NCI-H524 (cell line): Measurements from ENCODE around the gene GGCT.
A peak's percentile ranks its signal among the peaks of the same experiment; 100 is the strongest.
"Not testable (repeated sequence)": the region's sequence is repeated elsewhere in the genome, so short reads cannot be mapped to it uniquely, and the experiment has no call there.

Experiments used
- DNase-seq, 2 experiments: peaks; one replicate each; lab custom pipeline; 2025; lab: John Stamatoyannopoulos, UW

The GGCT gene, protein sequence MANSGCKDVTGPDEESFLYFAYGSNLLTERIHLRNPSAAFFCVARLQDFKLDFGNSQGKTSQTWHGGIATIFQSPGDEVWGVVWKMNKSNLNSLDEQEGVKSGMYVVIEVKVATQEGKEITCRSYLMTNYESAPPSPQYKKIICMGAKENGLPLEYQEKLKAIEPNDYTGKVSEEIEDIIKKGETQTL

DNA sequence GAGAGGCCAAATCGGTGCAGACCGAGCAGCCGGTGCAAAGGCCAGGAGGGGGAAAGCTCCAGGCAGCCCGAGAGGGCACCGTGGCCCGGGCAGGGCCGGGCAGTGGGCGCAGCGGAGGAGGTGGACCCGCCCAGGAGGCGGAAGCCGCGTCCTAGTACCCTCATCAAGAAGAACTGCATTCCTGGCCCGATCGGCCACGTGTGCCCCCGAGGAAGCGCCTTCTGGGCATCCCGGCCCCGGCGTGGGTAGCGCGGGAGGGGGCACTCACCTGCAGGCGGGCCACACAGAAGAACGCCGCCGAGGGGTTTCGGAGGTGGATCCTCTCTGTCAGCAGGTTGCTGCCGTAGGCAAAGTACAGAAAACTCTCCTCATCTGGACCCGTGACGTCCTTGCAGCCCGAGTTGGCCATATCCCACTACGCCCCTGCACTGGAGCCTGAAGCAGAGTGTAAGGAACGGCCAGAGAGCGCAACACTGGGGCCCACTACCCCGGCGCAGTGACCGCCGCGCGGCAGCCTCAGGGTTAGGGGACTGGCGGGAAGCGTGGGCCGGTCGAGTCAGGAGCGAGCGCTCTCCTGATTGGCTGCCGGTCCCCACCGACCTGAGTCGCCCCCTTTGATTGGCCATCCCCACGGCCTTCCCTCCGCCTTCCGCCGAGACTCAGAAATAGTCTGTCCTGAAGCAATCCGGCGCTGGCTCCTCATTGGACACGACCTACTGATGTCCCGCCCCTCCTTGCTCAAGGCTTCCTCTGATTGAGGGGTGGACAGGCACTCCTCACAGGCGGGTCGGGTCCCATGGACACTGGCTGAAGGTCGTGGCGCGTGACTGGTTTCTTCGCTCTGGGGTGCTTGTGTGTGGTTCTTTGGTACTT, at the start of gene GGCT:
Gene GGCT, minus strand, starts transcription at position 529 of the 873 bp plus-strand sequence. Its CDS starts 120 bp downstream, at position 409.
- peak; percentile 93 to 97 for DNase-seq

DNA sequence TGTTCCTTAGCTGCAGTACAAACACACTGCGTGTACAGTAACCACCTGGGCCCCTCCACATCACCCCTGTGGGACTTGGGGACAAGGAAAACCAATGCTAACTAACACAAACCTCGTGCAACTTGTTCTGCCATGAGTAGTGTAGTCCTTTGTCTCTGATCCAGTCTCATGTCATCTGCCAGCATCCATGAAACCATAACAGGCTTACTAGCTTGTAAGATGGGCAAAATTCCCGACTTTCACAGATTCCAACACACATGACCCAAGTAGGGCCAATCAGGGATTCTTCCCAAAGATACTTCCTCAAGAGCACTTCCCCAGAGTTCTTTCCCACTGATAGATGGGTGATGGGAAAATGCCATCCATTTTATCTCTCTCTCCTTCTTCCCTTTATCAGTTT, 48.9 kb upstream of the GGCT start:
- no peak for DNase-seq

DNA sequence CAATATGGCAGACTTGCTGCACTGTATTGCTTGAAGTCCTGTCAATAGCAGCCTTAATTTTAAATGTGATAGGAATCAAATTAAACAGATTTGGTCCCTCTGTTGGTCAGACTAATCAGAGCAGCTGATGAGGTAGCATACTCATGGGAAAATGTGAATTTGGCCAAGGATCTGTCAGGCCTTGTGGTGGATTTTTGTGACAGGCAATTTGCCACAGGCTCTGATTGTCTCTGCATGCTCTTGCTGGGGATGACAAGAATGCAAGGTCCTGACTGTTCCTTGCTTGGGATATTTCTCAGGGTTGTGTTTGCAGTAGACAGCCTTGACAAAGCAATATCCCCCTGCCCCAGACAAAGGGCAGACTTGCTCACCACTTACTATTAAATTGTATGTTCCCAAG, 48.5 kb upstream of the GGCT start:
- no peak for DNase-seq

DNA sequence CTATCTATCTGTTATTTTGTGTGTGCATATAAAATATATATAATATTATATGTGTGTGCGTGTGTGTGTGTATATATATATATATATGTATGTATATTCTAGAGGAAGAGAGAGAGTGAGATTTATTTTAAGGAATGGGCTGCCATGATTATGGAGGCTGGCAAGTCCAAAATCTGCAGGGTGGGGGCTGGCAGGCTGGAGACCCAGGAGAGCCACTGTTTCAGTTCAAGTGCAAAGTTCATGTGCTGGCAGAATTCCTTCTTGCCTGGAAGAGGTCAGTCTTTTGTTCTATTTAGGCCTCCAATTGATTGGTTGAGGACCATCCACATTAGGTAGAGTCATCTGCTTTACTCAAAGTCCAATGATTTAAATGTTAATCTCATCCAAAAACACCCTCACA, 47.7 kb upstream of the GGCT start:
- DNase-seq, result no peak

DNA sequence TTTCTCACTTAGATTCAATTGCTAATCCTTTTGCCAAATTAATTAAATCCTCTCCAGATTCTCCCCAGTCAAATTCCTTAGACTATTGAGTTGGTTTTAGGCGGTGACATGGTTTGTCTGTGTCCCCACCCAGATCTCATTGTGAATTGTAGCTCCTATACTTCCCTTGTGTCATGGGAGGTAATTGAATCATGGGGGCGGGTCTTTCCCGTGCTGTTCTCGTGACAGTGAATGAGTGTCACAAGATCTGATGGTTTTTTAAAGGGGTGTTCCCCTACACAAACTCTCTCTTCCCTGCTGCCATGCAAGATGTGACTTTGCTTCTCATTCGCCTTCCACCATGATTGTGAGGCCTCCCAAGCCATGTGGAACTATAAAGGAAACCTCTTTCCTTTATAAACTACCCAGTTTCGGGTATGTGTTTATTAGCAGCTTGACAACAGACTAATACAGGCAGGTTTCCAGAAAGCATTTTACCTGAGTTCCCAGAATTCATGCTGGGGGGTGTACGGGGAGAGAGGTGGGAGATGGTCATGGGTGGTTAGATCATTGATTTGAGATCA, 45.4 kb upstream of the GGCT start:
- DNase-seq, result no peak

DNA sequence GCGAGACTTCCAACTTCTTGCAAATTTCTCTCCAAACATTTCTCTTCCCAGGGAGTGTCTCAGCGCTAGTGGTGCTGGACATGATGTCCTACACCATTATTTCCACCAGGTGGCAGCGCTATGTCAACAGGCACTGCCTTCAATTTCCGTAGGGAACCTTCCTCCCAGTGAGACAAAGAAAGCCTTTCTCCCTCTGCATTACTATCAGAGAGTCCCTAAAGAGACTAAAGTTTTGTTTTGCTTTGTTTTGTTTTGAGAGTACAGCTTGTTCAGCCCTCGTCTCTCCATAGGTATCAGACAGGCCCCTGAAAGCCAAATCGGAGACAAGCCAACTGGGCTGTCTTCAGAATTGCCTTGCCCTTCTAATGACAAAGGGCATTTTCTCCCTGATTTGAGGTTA, 44.2 kb upstream of the GGCT start:
- peak; percentile 19 to 75 for DNase-seq

DNA sequence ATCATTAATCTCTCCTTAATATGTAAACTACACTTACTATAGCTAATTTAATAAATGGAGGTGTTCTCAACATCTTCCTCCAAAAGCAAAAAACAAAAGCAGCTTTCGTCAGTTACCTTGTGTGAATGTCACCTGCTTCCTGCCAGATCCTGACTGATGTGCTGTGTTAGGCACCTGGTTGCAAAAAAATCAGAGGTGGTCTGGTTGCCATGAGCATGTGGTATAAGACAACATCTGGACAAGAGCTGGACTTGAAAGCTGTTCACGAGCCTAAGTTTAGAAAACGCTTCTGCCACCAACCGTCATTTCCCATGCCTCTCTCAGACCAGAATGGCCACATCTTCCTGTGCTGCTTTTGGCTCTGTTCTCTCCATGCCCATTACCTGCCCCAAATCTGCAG, 42.0 kb upstream of the GGCT start:
- no peak for DNase-seq

DNA sequence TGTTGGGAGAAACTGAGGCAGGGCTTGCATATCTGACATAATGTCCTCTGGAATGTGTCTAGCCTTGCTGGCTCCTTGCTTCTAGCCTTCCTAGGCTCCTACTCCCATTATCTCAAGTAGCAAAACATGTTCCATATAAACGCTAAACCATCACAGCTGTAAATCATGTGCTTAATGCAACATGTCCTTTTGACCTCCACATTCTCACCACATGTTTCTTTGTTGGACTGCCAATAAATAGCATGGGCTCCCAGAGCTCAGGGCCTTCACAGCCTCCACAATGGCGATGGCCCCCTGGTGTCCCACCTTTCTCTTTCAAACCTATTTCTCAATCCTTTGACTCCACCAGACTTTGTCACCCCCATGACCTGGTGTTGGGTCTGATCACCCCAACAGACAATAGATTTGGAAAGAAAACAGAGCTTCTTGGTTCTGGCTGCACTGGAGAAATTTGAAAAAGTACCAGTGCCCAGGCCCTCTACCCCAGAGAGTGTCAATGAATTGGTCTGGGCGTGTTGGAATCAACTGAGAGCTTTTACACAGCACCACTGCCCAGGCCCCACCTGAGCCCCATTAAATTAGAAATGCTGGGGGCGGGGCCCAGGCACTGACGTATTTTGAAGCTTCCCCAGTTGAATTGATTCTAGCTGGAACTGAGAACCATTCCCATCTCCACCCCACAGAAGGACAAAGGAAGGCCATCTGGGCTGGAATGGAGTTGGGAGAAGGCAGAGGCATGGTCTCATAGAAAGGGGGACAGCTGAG, 41.3 kb upstream of the GGCT start:
- DNase-seq, result no peak

DNA sequence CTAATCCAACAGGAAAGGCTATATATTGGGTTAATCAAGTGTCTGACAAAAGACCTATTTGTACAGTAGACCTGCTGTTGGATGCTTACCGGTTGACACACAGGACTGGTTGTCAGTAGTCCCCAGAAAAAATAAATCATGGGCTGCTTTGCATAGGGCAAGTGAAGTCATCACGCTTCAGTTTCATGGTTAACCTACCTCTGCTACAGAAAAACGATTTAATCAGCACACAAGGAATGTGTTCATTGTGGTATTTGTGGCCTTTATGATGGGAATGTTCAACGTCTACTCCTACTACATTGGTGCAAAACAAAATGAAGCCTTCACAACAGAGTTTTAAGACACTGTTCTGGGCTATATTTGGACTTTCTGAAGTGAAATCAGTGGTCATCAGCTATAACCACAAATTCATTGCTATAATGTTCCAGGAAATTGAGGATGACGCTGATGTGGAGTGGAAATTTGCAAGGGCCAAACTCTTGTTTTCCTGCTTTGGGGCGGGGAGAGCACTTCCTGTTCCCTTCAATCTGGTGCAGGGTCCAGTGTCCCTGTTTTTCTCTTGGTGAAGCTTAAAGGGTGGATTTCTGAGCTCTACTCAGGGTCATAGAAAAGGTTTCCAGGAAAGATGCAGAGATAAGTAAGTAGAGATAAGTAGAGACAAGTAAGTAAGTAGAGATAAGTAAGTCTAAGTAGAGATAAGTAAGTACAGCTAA, 39.3 kb upstream of the GGCT start:
- DNase-seq, result no peak

DNA sequence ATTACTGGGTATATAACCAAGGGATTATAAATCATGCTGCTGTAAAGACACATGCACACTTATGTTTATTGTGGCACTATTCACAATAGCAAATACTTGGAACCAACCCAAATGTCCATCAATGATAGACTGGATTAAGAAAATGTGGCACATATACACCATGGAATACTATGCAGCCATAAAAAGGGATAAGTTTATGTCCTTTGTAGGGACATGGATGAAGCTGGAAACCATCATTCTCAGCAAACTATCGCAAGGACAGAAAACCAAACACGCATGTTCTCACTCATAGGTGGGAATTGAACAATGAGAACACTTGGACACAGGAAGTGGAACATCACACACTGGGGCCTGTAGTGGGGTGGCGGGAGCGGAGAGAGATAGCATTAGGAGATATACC, 38.5 kb upstream of the GGCT start:
- DNase-seq, result not testable (repeated sequence)

DNA sequence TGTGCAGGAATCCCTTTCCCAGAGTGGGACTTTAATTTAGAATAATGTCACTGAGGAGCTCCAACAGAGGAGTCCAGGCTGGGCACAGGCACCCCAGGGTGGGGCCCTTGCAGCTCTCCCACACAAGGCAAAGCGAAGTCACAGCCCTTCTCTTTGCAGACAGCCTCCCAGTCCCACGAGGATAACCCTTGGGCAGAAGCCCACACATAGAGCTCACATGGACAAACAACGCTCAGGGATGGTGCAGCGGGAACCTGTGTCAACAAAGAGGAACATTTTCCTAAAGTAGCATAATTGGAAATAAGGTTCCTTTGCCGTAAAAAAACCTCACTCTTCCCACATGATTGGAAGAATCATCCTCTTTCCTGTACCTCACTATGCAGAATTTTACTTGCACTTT, 29.3 kb upstream of the GGCT start:
- DNase-seq, result no peak

DNA sequence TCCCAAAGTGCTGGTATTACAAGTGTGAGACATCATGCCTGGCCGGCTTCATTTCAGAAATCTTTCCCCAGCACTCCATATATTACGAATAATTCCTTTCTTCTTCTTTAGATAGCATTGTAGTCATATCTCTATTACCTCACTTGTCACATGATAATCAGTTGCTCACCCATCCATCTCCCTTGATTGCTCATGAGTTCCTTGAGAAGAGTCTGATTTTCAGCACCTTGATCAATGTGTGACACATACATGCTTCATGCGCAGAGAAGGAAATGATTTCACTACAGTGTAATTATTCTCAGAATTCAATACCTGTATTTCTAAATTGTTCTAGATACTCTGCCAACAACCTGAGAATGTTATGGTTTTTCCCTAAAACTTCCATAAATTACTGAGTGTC, 26.7 kb upstream of the GGCT start:
- no peak for DNase-seq

DNA sequence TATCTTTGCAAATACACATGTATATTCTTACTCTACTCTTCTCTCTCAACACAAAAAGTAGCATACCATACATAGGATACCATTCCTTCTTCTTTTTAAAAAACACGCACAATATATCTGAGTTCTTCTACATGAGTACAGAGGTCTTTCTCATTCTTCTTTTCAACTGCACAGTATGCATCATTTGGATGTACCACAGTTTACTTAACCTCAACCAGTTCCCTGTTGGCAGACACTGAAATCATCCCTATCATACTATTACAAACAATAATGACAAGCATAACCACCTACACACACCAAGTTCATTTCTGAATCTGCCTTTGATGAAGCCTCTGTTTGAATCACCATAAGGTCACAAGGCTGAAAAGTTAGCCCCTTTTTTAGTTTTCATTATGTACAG, 25.7 kb upstream of the GGCT start:
- no peak for DNase-seq

DNA sequence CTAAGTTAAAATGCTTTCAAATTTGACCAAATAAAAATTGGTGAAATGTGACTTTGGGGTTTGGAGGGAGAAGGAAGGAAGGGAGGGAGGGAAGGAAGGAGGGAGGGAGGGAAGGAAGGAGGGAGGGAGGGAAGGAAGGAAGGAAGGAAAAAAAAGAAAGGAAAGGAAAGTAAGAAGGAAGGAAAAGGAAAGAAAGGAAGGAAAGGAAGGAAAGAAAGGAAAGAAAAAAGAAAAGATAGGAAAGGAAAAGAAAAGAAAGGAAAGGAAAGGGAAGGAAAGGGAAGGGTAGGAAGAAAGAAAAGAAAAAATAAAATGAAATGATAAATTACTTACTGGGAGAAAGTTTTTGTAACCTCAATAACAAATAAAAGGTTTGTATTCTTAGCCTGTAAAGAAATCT, 24.1 kb upstream of the GGCT start:
- DNase-seq, result no peak

DNA sequence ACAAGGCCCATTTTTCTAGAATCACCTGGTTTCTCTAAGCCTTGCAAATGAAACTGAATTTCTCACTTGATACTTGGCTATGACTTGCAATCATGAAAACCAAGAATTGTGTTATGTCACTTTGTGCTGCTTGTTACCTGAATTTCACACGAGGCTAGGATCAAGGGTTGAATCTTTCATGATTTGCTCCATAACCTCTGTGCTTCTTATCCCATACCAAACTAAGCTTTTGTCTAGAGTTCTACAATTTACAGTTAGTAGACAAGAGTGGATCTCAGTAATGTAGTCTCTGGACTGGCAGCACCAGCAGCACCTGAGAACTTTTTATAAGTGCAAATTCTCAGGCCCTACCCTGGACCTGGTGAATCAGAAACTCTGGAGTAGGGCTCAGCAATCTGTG, 22.7 kb upstream of the GGCT start:
- not testable (repeated sequence) for DNase-seq

DNA sequence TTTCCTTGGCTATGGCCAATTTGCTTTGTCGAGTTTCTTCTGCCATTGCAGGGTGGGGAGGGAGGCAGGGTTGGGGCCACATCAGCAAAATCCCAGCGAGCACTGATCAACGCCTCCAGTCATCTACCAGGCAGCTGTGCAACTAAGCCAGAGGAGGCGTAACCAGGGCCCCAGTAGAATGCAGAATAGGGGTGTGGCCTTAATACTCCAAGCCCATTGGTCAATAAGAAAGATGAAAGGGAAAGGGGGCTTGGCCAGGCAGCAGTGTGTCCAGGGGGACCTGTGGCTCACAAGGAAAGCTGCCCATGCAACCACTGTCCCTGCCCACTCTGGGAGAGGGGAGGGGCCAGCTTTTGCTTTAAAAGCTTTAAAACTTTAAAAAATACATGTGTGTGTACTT, 21.5 kb upstream of the GGCT start:
- DNase-seq, result no peak

DNA sequence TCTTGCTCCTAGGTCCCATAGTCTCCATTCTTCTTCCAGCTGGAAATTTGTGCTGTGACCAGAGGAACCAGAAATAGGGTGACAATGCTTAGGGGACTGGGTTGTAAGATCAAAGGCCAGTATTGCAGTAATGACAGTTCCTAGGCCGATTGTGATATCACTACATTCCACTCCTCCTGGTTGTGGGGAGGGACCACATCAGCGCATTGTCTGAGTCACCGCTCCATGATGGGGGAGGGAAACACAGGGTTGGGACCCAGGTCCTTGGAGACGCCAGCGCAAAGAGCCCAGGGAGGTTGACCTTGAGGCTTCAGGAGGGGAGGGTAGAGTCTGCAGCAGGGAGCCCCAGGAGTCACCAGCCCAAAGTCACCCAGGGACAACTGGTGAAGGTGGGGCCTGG, 20.8 kb upstream of the GGCT start:
- DNase-seq, result no peak

DNA sequence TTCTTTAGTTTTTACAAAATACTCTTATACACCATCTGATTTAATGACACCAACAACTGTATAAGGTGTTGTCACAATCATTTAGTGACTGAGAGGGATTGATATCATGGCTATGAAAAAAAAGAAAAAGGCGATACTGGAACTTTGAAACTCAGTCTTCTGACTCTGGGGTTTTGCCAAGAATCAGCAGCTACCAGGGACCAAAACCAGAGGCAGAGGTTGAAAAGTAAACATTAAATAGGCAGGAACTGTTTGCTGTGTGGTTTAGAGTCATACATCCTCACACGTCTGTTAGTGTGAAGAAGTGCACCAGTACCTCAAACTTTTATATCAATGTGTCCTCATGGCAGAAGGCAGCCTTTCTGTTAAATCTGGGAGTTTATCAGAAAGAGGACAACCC, 19.9 kb upstream of the GGCT start:
- no peak for DNase-seq

DNA sequence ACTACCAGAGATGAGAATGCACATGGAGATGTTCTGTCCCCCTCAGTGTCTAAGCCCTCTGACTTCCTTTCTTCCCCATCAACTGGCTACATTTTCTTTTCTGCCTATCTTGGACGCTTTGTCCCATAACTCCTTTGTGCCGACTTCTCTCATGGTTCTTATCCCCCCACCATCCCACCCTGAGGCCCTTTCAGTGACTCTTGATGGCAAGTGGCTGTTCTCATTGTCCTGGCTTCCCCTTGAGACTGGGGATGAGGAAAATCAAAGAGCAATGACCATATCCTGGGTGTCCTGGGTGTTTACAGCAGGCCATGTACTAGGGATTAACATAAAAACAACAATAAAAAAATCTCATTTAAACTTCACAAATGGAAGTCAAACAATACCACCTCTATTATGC, 18.8 kb upstream of the GGCT start:
- no peak for DNase-seq

DNA sequence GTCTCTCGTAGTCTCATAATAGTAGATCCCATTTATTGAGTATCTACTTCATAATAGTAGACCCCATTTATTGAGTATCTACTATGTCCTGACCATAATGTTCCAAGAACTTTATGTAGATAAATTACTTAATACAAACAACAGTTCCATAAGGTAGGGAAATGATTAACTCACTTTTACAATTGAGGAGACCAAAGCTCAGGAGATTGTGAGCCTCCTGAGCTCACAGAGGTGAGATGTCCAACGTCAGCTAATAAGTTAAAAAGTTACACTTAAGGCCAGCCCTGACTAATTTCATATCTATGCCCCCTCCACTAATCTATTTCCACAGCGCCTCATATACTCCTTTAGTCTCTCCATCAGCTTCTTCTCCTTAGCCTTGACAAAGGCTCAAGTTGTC, 17.5 kb upstream of the GGCT start:
- DNase-seq, result no peak

DNA sequence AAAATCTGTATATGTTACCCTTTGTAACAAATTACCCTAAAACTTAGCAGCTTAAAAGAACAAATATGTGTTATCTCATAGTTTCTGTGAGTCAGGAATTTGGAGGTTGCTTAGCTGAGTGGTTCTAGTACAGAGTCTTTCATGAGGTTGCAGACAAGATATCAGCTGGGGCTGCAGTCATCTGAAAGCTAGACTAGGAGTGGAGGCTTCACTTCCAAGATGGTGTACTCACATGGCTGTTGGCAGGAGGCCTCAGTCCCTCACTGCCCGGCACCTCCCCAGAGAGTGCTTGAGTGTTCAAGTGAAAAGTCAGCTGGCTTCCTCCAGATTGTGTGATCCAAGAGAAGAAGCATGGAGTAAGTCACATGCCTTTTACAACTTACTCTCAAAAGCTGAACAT, 16.9 kb upstream of the GGCT start:
- no peak for DNase-seq

DNA sequence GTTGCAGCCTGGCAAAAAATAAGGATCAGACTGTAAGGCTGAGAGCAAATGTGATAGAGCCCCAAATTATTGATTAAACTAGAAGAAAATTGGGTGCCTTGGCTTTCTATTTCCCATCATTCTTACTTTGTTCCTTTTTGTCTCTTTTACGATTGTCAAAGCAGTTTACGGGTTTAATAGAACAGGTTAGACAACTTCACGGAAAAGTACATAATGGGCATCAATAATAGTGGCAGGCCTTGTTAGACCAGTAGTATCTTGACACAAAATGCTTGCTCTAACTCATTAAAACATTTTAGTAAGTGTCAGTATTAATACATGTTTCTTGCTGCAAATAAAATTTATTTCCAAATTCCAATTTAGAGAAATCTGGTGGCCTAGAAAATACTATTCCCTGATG, 14.5 kb upstream of the GGCT start:
- no peak for DNase-seq
